Measurements from ENCODE around the gene ZBTB48. TPM values are rescaled to one million over a fixed set of nuclear protein-coding genes. Genes with fewer than 3 reads are reported as not detected.

Gene ZBTB48
- total RNA-seq, 1 experiment from 2014 or later = 35.3 TPM

GRCh38 chr1:6538956-6539355 is 40.8 kb upstream of the ZBTB48 start:
- no peak overlapping the region for H3K27ac ChIP-seq (ENCODE audit: low read depth, low read length, poor library complexity, severe bottlenecking)
- DNase-seq (ENCODE audit: low spot score) = no peak
- ChIA-PET POLR2A (ENCODE audit: low non-redundant PET) (no interaction called here), CTCF (no interaction called here)
- TF ChIP-seq EZH2 (IDR thresholded peaks at IDR 0.05; ENCODE audit: borderline replicate concordance, low read depth, low read length, poor library complexity, severe bottlenecking) (no peak), CTCF (conservative IDR thresholded peaks at IDR 0.05; ENCODE audit: low read depth, low read length) (no peak)
- H3K4me3 ChIP-seq (ENCODE audit: low read depth, low read length, poor library complexity, severe bottlenecking) = no peak overlapping the region
- intact Hi-C loops (cut with micrococcal nuclease; ENCODE audit: unreplicated experiment) = no loop called here
- H3K27me3 ChIP-seq (replicated peaks; ENCODE audit: insufficient read depth, low read depth, low read length, poor library complexity) = no peaks in the 10 kb centered on the region
- H3K36me3 ChIP-seq (ENCODE audit: insufficient read depth, low read length, poor library complexity, severe bottlenecking) = peaks cover 18% of the 10 kb centered on the region
- no peaks in the 10 kb centered on the region for H3K9me3 ChIP-seq (ENCODE audit: low read depth, low read length, poor library complexity, severe bottlenecking)
- H3K4me1 ChIP-seq (ENCODE audit: insufficient read depth, low read length, poor library complexity, severe bottlenecking) = no peaks in the 10 kb centered on the region
- BruUV-seq (replicated peaks) = no TSS peak

GRCh38 chr1:6544831-6545230 is 35.0 kb upstream of the ZBTB48 start:
- peaks cover 61% of the 10 kb centered on the region for H3K36me3 ChIP-seq (ENCODE audit: insufficient read depth, low read length, poor library complexity, severe bottlenecking)
- ChIA-PET CTCF (no interaction called here), POLR2A (ENCODE audit: low non-redundant PET) (no interaction called here)
- TF ChIP-seq EZH2 (IDR thresholded peaks at IDR 0.05; ENCODE audit: borderline replicate concordance, low read depth, low read length, poor library complexity, severe bottlenecking) (no peak), CTCF (conservative IDR thresholded peaks at IDR 0.05; ENCODE audit: low read depth, low read length) (no peak)
- intact Hi-C loops (cut with micrococcal nuclease; ENCODE audit: unreplicated experiment) = no loop called here
- DNase-seq (ENCODE audit: low spot score) = no peak
- no peaks in the 10 kb centered on the region for H3K9me3 ChIP-seq (ENCODE audit: low read depth, low read length, poor library complexity, severe bottlenecking)
- BruUV-seq (replicated peaks) = no TSS peak
- H3K27ac ChIP-seq (ENCODE audit: low read depth, low read length, poor library complexity, severe bottlenecking) = no peak overlapping the region
- H3K4me1 ChIP-seq (ENCODE audit: insufficient read depth, low read length, poor library complexity, severe bottlenecking) = no peaks in the 10 kb centered on the region
- H3K4me3 ChIP-seq (ENCODE audit: low read depth, low read length, poor library complexity, severe bottlenecking) = no peak overlapping the region
- H3K27me3 ChIP-seq (replicated peaks; ENCODE audit: insufficient read depth, low read depth, low read length, poor library complexity) = no peaks in the 10 kb centered on the region

GRCh38 chr1:6545276-6546112 is 34.3 kb upstream of the ZBTB48 start:
- no TSS peak for BruUV-seq (replicated peaks)
- POLR2A ChIA-PET (ENCODE audit: low non-redundant PET) = no interaction called here
- intact Hi-C loops (cut with micrococcal nuclease; ENCODE audit: unreplicated experiment) = no loop called here
- TF ChIP-seq CTCF (conservative IDR thresholded peaks at IDR 0.05; ENCODE audit: low read depth, low read length) (no peak), EZH2 (IDR thresholded peaks at IDR 0.05; ENCODE audit: borderline replicate concordance, low read depth, low read length, poor library complexity, severe bottlenecking) (no peak)
- Histone ChIP-seq H3K27me3 (replicated peaks; ENCODE audit: insufficient read depth, low read depth, low read length, poor library complexity) (no peaks in the 10 kb centered on the region), H3K27ac (ENCODE audit: low read depth, low read length, poor library complexity, severe bottlenecking) (no peak overlapping the region), H3K4me1 (ENCODE audit: insufficient read depth, low read length, poor library complexity, severe bottlenecking) (no peaks in the 10 kb centered on the region), H3K36me3 (ENCODE audit: insufficient read depth, low read length, poor library complexity, severe bottlenecking) (peaks cover 66% of the 10 kb centered on the region), H3K9me3 (ENCODE audit: low read depth, low read length, poor library complexity, severe bottlenecking) (no peaks in the 10 kb centered on the region), H3K4me3 (ENCODE audit: low read depth, low read length, poor library complexity, severe bottlenecking) (no peak overlapping the region)
- CTCF ChIA-PET = no interaction called here
- no peak for DNase-seq (ENCODE audit: low spot score)

All from A673 (cell line).